ENCODE data around the gene DYNLL2. TPM values are rescaled to one million over a fixed set of nuclear protein-coding genes. Genes with fewer than 3 reads are reported as not detected.

The DYNLL2 gene
- total RNA-seq, 1 donor from 2014 or later, result 29.4 TPM

GRCh38 chr17:58110012-58110411, 26.8 kb downstream of the DYNLL2 start:
- no peaks in the 10 kb centered on the region for H3K9me3 ChIP-seq (ENCODE audit: insufficient read depth, low read depth, low read length)
- H4K20me1 ChIP-seq (ENCODE audit: insufficient read depth, low read length), result peaks cover 3% of the 10 kb centered on the region
- no peak for FAIRE-seq
- H3K27me3 ChIP-seq (ENCODE audit: insufficient read depth, low read length), result peaks cover 14% of the 10 kb centered on the region
- H3K36me3 ChIP-seq (ENCODE audit: insufficient read depth, low read length), result no peaks in the 10 kb centered on the region
- no peak overlapping the region for H3K4me3 ChIP-seq (ENCODE audit: insufficient read depth, low read depth, low read length)
- no peak overlapping the region for H3K27ac ChIP-seq (ENCODE audit: low read depth, low read length)
- no peaks in the 10 kb centered on the region for H3K4me1 ChIP-seq (ENCODE audit: insufficient read depth, low read length)
- no peak overlapping the region for H2AFZ ChIP-seq (ENCODE audit: low read depth, low read length)
- Mint-ChIP-seq H3K36me3 (ENCODE audit: low read depth, unreplicated experiment) (no peaks in the 10 kb centered on the region), H3K9me3 (ENCODE audit: unreplicated experiment) (no peaks in the 10 kb centered on the region), H3K4me3 (ENCODE audit: unreplicated experiment) (no peak overlapping the region), H3K4me1 (ENCODE audit: low read depth, unreplicated experiment) (no peaks in the 10 kb centered on the region), H3K27ac (ENCODE audit: unreplicated experiment) (no peak overlapping the region), H3K27me3 (ENCODE audit: low read depth, unreplicated experiment) (peaks cover 21% of the 10 kb centered on the region)
- no peak for DNase-seq (ENCODE audit: low read depth)
- no peak overlapping the region for H3K9ac ChIP-seq (ENCODE audit: low read length)
- TF ChIP-seq EZH2 (IDR thresholded peaks at IDR 0.05; ENCODE audit: insufficient read depth, low read length), result no peak
- TF ChIP-seq, protein P1, sequence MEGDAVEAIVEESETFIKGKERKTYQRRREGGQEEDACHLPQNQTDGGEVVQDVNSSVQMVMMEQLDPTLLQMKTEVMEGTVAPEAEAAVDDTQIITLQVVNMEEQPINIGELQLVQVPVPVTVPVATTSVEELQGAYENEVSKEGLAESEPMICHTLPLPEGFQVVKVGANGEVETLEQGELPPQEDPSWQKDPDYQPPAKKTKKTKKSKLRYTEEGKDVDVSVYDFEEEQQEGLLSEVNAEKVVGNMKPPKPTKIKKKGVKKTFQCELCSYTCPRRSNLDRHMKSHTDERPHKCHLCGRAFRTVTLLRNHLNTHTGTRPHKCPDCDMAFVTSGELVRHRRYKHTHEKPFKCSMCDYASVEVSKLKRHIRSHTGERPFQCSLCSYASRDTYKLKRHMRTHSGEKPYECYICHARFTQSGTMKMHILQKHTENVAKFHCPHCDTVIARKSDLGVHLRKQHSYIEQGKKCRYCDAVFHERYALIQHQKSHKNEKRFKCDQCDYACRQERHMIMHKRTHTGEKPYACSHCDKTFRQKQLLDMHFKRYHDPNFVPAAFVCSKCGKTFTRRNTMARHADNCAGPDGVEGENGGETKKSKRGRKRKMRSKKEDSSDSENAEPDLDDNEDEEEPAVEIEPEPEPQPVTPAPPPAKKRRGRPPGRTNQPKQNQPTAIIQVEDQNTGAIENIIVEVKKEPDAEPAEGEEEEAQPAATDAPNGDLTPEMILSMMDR (IDR thresholded peaks at IDR 0.05; ENCODE audit: insufficient read depth, low read depth, low read length), result no peak
- no peak overlapping the region for H3K4me2 ChIP-seq (ENCODE audit: low read length)
- H3K79me2 ChIP-seq (ENCODE audit: insufficient read depth, low read length), result no peaks in the 10 kb centered on the region

DNA sequence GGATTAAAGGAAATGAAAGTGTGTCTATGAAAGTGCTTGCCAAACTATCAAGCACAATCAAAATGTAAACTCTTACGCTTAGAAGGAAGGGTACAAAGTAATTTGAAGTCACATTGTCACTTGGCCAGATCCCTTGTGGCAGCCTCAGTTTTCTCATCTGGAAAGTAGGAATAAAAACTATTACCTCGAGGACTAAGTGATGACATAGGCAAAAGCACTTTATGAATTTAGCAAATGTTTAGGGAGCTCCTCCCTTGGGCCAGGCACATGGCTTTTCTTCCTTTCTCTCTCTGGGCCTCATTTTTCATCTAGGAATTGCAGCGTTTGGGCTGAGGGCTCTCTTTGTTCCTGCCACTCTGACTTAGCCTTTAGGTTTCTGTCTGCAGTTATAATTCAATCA, 28.5 kb downstream of the DYNLL2 start:
- H3K27me3 ChIP-seq (ENCODE audit: insufficient read depth, low read length), result peaks cover 17% of the 10 kb centered on the region
- no peaks in the 10 kb centered on the region for H3K9me3 ChIP-seq (ENCODE audit: insufficient read depth, low read depth, low read length)
- FAIRE-seq (no peak), DNase-seq (ENCODE audit: low read depth) (no peak)
- no peaks in the 10 kb centered on the region for H3K4me1 ChIP-seq (ENCODE audit: insufficient read depth, low read length)
- Mint-ChIP-seq H3K36me3 (ENCODE audit: low read depth, unreplicated experiment) (no peaks in the 10 kb centered on the region), H3K4me1 (ENCODE audit: low read depth, unreplicated experiment) (no peaks in the 10 kb centered on the region), H3K9me3 (ENCODE audit: unreplicated experiment) (no peaks in the 10 kb centered on the region), H3K27me3 (ENCODE audit: low read depth, unreplicated experiment) (peaks cover 38% of the 10 kb centered on the region), H3K27ac (ENCODE audit: unreplicated experiment) (no peak overlapping the region), H3K4me3 (ENCODE audit: unreplicated experiment) (no peak overlapping the region)
- H3K4me2 ChIP-seq (ENCODE audit: low read length), result no peak overlapping the region
- H3K36me3 ChIP-seq (ENCODE audit: insufficient read depth, low read length), result no peaks in the 10 kb centered on the region
- H3K4me3 ChIP-seq (ENCODE audit: insufficient read depth, low read depth, low read length), result no peak overlapping the region
- H3K27ac ChIP-seq (ENCODE audit: low read depth, low read length), result no peak overlapping the region
- TF ChIP-seq, protein P1 (IDR thresholded peaks at IDR 0.05; ENCODE audit: insufficient read depth, low read depth, low read length), result no peak
- no peak for TF ChIP-seq EZH2 (IDR thresholded peaks at IDR 0.05; ENCODE audit: insufficient read depth, low read length)
- H2AFZ ChIP-seq (ENCODE audit: low read depth, low read length), result no peak overlapping the region
- H3K79me2 ChIP-seq (ENCODE audit: insufficient read depth, low read length), result no peaks in the 10 kb centered on the region
- peaks cover 3% of the 10 kb centered on the region for H4K20me1 ChIP-seq (ENCODE audit: insufficient read depth, low read length)
- H3K9ac ChIP-seq (ENCODE audit: low read length), result no peak overlapping the region

GRCh38 chr17:58112970-58113631, 29.9 kb downstream of the DYNLL2 start:
- no peaks in the 10 kb centered on the region for H3K36me3 ChIP-seq (ENCODE audit: insufficient read depth, low read length)
- no peaks in the 10 kb centered on the region for H3K79me2 ChIP-seq (ENCODE audit: insufficient read depth, low read length)
- H3K4me1 Mint-ChIP-seq (ENCODE audit: low read depth, unreplicated experiment), result no peaks in the 10 kb centered on the region
- no peaks in the 10 kb centered on the region for H3K36me3 Mint-ChIP-seq (ENCODE audit: low read depth, unreplicated experiment)
- no peak overlapping the region for H3K4me2 ChIP-seq (ENCODE audit: low read length)
- TF ChIP-seq, protein P1 (IDR thresholded peaks at IDR 0.05; ENCODE audit: insufficient read depth, low read depth, low read length), result peak; percentile 97
- TF ChIP-seq EZH2 (IDR thresholded peaks at IDR 0.05; ENCODE audit: insufficient read depth, low read length), result no peak
- no peak overlapping the region for H2AFZ ChIP-seq (ENCODE audit: low read depth, low read length)
- FAIRE-seq (no peak), DNase-seq (ENCODE audit: low read depth) (peak; percentile 22)
- peaks cover 23% of the 10 kb centered on the region for H3K27me3 ChIP-seq (ENCODE audit: insufficient read depth, low read length)
- H3K9me3 Mint-ChIP-seq (ENCODE audit: unreplicated experiment), result no peaks in the 10 kb centered on the region
- H3K27me3 Mint-ChIP-seq (ENCODE audit: low read depth, unreplicated experiment), result peaks cover 46% of the 10 kb centered on the region
- peaks cover 6% of the 10 kb centered on the region for H4K20me1 ChIP-seq (ENCODE audit: insufficient read depth, low read length)
- no peak overlapping the region for H3K4me3 Mint-ChIP-seq (ENCODE audit: unreplicated experiment)
- no peak overlapping the region for H3K27ac ChIP-seq (ENCODE audit: low read depth, low read length)
- no peak overlapping the region for H3K9ac ChIP-seq (ENCODE audit: low read length)
- no peaks in the 10 kb centered on the region for H3K4me1 ChIP-seq (ENCODE audit: insufficient read depth, low read length)
- no peak overlapping the region for H3K4me3 ChIP-seq (ENCODE audit: insufficient read depth, low read depth, low read length)
- no peaks in the 10 kb centered on the region for H3K9me3 ChIP-seq (ENCODE audit: insufficient read depth, low read depth, low read length)
- no peak overlapping the region for H3K27ac Mint-ChIP-seq (ENCODE audit: unreplicated experiment)

Measured in astrocyte (in vitro differentiated cells and primary cell).